K562 (cell line): ENCODE results near the gene STON2. TPM values are rescaled to one million over a fixed set of nuclear protein-coding genes. Genes with fewer than 3 reads are reported as not detected.

ENCODE experiments used
- ARID1B ChIP-seq: fragments of 450-650 bp; IDR thresholded peaks from 2 replicates; pipeline ENCODE4 v1.6.1; 2016; ENCODE audit warnings: antibody characterized with exemption, mild to moderate bottlenecking, inconsistent platforms
- ELF4 ChIP-seq: fragments of 450-650 bp; formaldehyde crosslinking; IDR thresholded peaks from 2 replicates; pipeline ENCODE4 v1.4.0; 2022; ENCODE audit warnings: missing genetic modification characterization
- EP400 ChIP-seq: fragments of 450-650 bp; IDR thresholded peaks from 2 replicates; pipeline ENCODE4 v1.6.1; 2017; ENCODE audit warnings: antibody characterized with exemption, mild to moderate bottlenecking, moderate library complexity
- GTF2E2 ChIP-seq: fragments of 200-800 bp; sonication (Bioruptor generic); IDR thresholded peaks from 2 replicates; pipeline ENCODE4 v1.6.1; 2016; ENCODE audit warnings: missing genetic modification characterization, missing compliant biosample characterization
- JUNB ChIP-seq: fragments of 450-650 bp; formaldehyde crosslinking; conservative IDR thresholded peaks from 2 replicates; pipeline ENCODE4 v1.4.0; 2020; ENCODE audit warnings: mild to moderate bottlenecking
- NBN ChIP-seq: fragments of 450-650 bp; IDR thresholded peaks from 2 replicates; pipeline ENCODE4 v1.6.1; 2016; ENCODE audit warnings: low read depth, mild to moderate bottlenecking
- NCOA4 ChIP-seq: fragments of 450-650 bp; IDR thresholded peaks from 2 replicates; pipeline ENCODE4 v1.6.1; 2018; ENCODE audit warnings: mild to moderate bottlenecking; ENCODE audit not compliant: partially characterized antibody
- PTBP1 ChIP-seq: fragments of 200-400 bp; formaldehyde crosslinking; IDR thresholded peaks from 2 replicates; pipeline ENCODE4 v1.6.1; 2017; ENCODE audit warnings: low read depth, low read length
- SNIP1 ChIP-seq: fragments of 450-650 bp; IDR thresholded peaks from 2 replicates; pipeline ENCODE4 v1.7.1; 2017; ENCODE audit warnings: low read depth, mild to moderate bottlenecking
- TRIM28 ChIP-seq: fragments of 450-650 bp; IDR thresholded peaks from 2 replicates; pipeline ENCODE4 v1.6.1; 2017
- ZBED1 ChIP-seq: IDR thresholded peaks from 2 replicates; pipeline ENCODE4 v1.6.1; 2014
- ZNF431 ChIP-seq: sonication (generic); formaldehyde crosslinking; IDR thresholded peaks from 2 replicates; pipeline ENCODE4 v1.8.0; 2022; ENCODE audit warnings: mild to moderate bottlenecking, missing genetic modification reagents
- polyA plus RNA-seq, 8 experiments: library from polyadenylated mRNA; depleted of rRNA in 4 of 8; stranded (reverse) in 5 of 8; unstranded in 3 of 8; fragments of >200 nt; fragmentation: Nextera tagmentation in 2 of 8; fragmentation: Illumina TruSeq in 1 of 8; extraction: Ambion mirVana in 2 of 8; extraction: Trizol in 1 of 8; gene quantifications; 2 replicates each; pipeline versions ENCODE4 v1.2.1 to v1.2.3, GENCODE V29; 2011 to 2014; ENCODE audit warnings: inconsistent platforms in 1 of 8, missing spikeins in 1 of 8
- total RNA-seq, 7 experiments: library from RNA; depleted of rRNA in 6 of 7; stranded (reverse); fragments of >200 nt in 6 of 7; fragmentation: Illumina TruSeq in 2 of 7; extraction: Trizol in 2 of 7; gene quantifications; 2 replicates each; pipeline versions ENCODE4 v1.2.1 to v1.2.3, GENCODE V29; 2011 to 2021; ENCODE audit warnings: low replicate concordance in 1 of 7
- TF ChIP-seq, protein P1 (sequence below), 2 experiments: fragments of 450-650 bp in 1 of 2; sonication (generic) in 1 of 2; formaldehyde crosslinking in 1 of 2; IDR thresholded peaks; 2 replicates each; pipeline versions ENCODE4 v1.7.1 to v1.9.0; 2016 to 2022; ENCODE audit warnings: inconsistent platforms in 1 of 2, mild to moderate bottlenecking in 1 of 2, missing genetic modification reagents in 1 of 2
- TF ChIP-seq, protein P2 (sequence below): fragments of 250-450 bp; sonication (Bioruptor Pico); IDR thresholded peaks from 2 replicates; pipeline ENCODE4 v1.4.0; 2020; ENCODE audit warnings: mild to moderate bottlenecking, moderate library complexity
- TF ChIP-seq, protein P3 (sequence below): sonication (generic); formaldehyde crosslinking; IDR thresholded peaks from 2 replicates; pipeline ENCODE4 v1.5.0; 2020; ENCODE audit warnings: missing genetic modification reagents

STON2 gene
- total and polyA plus RNA-seq, 9 of the 15 experiments (the other 6 are each of a cell fraction or from before 2014, with no cell fraction given) = 7.8 to 99.3 (median 53.5) TPM

DNA sequence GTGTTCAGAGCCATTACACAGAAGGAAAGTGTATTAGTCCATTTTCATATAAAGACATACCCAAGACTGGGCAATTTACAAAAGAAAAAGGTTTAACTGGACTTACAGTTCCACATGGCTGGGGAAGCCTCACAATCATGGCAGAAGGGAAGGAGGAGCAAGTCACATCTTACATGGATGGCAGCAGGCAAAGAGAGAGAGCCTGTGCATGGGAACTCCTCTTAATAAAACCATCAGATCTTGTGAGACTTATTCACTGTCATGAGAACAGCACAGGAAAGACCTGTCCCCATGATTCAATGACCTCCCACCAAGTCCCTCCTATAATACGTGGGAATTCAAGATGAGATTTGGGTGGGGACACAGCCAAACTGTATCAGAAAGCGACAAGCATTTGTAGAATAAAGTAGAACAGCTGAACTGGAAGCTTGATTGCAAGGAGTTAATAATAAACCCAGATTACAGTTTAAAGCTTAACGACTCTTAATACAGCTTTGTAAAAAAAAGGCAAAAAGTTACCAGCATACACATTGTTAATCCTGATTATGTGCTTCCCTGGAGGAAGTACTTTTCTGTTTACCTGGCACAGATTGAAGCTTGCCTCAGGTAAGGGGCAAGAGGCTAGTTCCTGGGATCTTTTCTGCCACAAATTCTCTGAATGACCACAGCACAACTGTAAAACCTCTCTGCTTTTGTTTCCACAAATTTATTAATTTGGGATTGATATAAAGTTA, 18.1 kb upstream of the STON2 start (continued):
- TF ChIP-seq, protein P1, sequence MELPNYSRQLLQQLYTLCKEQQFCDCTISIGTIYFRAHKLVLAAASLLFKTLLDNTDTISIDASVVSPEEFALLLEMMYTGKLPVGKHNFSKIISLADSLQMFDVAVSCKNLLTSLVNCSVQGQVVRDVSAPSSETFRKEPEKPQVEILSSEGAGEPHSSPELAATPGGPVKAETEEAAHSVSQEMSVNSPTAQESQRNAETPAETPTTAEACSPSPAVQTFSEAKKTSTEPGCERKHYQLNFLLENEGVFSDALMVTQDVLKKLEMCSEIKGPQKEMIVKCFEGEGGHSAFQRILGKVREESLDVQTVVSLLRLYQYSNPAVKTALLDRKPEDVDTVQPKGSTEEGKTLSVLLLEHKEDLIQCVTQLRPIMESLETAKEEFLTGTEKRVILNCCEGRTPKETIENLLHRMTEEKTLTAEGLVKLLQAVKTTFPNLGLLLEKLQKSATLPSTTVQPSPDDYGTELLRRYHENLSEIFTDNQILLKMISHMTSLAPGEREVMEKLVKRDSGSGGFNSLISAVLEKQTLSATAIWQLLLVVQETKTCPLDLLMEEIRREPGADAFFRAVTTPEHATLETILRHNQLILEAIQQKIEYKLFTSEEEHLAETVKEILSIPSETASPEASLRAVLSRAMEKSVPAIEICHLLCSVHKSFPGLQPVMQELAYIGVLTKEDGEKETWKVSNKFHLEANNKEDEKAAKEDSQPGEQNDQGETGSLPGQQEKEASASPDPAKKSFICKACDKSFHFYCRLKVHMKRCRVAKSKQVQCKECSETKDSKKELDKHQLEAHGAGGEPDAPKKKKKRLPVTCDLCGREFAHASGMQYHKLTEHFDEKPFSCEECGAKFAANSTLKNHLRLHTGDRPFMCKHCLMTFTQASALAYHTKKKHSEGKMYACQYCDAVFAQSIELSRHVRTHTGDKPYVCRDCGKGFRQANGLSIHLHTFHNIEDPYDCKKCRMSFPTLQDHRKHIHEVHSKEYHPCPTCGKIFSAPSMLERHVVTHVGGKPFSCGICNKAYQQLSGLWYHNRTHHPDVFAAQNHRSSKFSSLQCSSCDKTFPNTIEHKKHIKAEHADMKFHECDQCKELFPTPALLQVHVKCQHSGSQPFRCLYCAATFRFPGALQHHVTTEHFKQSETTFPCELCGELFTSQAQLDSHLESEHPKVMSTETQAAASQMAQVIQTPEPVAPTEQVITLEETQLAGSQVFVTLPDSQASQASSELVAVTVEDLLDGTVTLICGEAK (IDR thresholded peaks at IDR 0.05) = no peak
- TF ChIP-seq, protein P1 (CRISPR knock-in tag; IDR thresholded peaks at IDR 0.05) = no peak
- TF ChIP-seq TRIM28 (0 out of 2 replicates have a peak, but pooled peaks have one; percentile 27), ARID1B (no peak), JUNB (CRISPR knock-in tag) (no peak), SNIP1 (no peak), ZBED1 (no peak), GTF2E2 (tag) (no peak), PTBP1 (no peak), ZNF431 (CRISPR knock-in tag) (peak; percentile 99), ELF4 (no peak), NCOA4 (no peak), NBN (no peak), EP400 (no peak)
- TF ChIP-seq, protein P2, sequence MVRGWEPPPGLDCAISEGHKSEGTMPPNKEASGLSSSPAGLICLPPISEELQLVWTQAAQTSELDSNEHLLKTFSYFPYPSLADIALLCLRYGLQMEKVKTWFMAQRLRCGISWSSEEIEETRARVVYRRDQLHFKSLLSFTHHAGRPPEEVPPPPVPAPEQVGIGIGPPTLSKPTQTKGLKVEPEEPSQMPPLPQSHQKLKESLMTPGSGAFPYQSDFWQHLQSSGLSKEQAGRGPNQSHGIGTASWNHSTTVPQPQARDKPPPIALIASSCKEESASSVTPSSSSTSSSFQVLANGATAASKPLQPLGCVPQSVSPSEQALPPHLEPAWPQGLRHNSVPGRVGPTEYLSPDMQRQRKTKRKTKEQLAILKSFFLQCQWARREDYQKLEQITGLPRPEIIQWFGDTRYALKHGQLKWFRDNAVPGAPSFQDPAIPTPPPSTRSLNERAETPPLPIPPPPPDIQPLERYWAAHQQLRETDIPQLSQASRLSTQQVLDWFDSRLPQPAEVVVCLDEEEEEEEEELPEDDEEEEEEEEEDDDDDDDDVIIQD (CRISPR knock-in tag) = no peak
- TF ChIP-seq, protein P3, sequence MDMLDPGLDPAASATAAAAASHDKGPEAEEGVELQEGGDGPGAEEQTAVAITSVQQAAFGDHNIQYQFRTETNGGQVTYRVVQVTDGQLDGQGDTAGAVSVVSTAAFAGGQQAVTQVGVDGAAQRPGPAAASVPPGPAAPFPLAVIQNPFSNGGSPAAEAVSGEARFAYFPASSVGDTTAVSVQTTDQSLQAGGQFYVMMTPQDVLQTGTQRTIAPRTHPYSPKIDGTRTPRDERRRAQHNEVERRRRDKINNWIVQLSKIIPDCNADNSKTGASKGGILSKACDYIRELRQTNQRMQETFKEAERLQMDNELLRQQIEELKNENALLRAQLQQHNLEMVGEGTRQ (CRISPR knock-in tag) = no peak
